ENCODE measurements around the gene UIMC1. TPM values are rescaled to one million over a fixed set of nuclear protein-coding genes. Genes with fewer than 3 reads are reported as not detected.

The UIMC1 gene
- total and polyA plus RNA-seq, 2 donors (not counting 1 experiment from before 2014, with no cell fraction given) = 49.2 to 98.1 TPM

- TF ChIP-seq CTCF (IDR thresholded peaks at IDR 0.05) = no peak
- TF ChIP-seq EZH2 (IDR thresholded peaks at IDR 0.05; ENCODE audit: borderline replicate concordance, insufficient read depth, low read depth, low read length, poor library complexity, severe bottlenecking) = no peak
- Mint-ChIP-seq H3K4me3 (no peak overlapping the region), H3K27me3 (peaks cover 23% of the 10 kb centered on the region), H3K4me1 (peaks cover 2% of the 10 kb centered on the region), H3K9me3 (ENCODE audit: insufficient read depth) (no peaks in the 10 kb centered on the region), H3K27ac (no peak overlapping the region)
- Histone ChIP-seq H3K27me3 (replicated peaks in 1 of 4; ENCODE audit: control extremely low read depth in 1 of 4, control insufficient read depth in 3 of 4, insufficient read depth in 4 of 4, low read length in 3 of 4) (peaks cover 0 to 31% (median 3%) of the 10 kb centered on the region in 4 experiments), H3K4me3 (ENCODE audit: control extremely low read depth in 1 of 5, extremely low read depth in 1 of 5, insufficient read depth in 1 of 5, low read depth in 2 of 5, low read length in 4 of 5) (no peak overlapping the region), H3K9ac (ENCODE audit: low read length) (no peak overlapping the region), H3K4me1 (ENCODE audit: control insufficient read depth in 2 of 2, insufficient read depth in 2 of 2, low read length in 2 of 2) (no peaks in the 10 kb centered on the region), H3K36me3 (replicated peaks in 1 of 2; ENCODE audit: control extremely low read depth in 1 of 2, control insufficient read depth in 1 of 2, extremely low read depth in 1 of 2, insufficient read depth in 2 of 2, low read length in 1 of 2) (no peaks in the 10 kb centered on the region), H2AFZ (ENCODE audit: insufficient read depth, low read depth, low read length, poor library complexity, severe bottlenecking) (no peak overlapping the region), H3K4me2 (replicated peaks; ENCODE audit: low read depth, low read length, poor library complexity, severe bottlenecking) (no peak overlapping the region), H4K20me1 (ENCODE audit: control insufficient read depth, insufficient read depth, low read length, poor library complexity, severe bottlenecking) (no peaks in the 10 kb centered on the region), H3K79me2 (ENCODE audit: control insufficient read depth, insufficient read depth, low read length) (no peaks in the 10 kb centered on the region), H3K9me3 (ENCODE audit: control extremely low read depth in 1 of 3, control insufficient read depth in 2 of 3, insufficient read depth in 1 of 3, low read length in 2 of 3) (peaks cover 0 to 9% (median 0%) of the 10 kb centered on the region in 3 donors), H3K27ac (ENCODE audit: low read length in 2 of 2) (no peak overlapping the region)
- CTCF ChIA-PET = no interaction called here
- POLR2A ChIA-PET = no interaction called here
- DNase-seq (no peak), ATAC-seq (ENCODE audit: low read depth) (no peak)
- WGBS (ENCODE audit: insufficient coverage) = 14% methylated on average over 27 of the region's 27 CpGs
- intact Hi-C loops (cut with micrococcal nuclease) = no loop called here
Measured at GRCh38 chr5:176875783-176876505, 130.6 kb downstream of the UIMC1 start.

GRCh38 chr5:176875014-176875550 is 131.5 kb downstream of the UIMC1 start:
- intact Hi-C loops (cut with micrococcal nuclease) = no loop called here
- peaks cover 0 to 31% (median 3%) of the 10 kb centered on the region in 4 experiments for H3K27me3 ChIP-seq (replicated peaks in 1 of 4; ENCODE audit: control extremely low read depth in 1 of 4, control insufficient read depth in 3 of 4, insufficient read depth in 4 of 4, low read length in 3 of 4)
- no peak overlapping the region for H3K4me2 ChIP-seq (replicated peaks; ENCODE audit: low read depth, low read length, poor library complexity, severe bottlenecking)
- ChIA-PET POLR2A (no interaction called here), CTCF (no interaction called here)
- DNase-seq = no peak
- no peak overlapping the region for H2AFZ ChIP-seq (ENCODE audit: insufficient read depth, low read depth, low read length, poor library complexity, severe bottlenecking)
- ATAC-seq (ENCODE audit: low read depth) = no peak
- no peak overlapping the region for H3K27ac ChIP-seq (ENCODE audit: low read length in 2 of 2)
- H3K27ac Mint-ChIP-seq = no peak overlapping the region
- H3K4me1 Mint-ChIP-seq = peaks cover 2% of the 10 kb centered on the region
- no peak overlapping the region for H3K4me3 ChIP-seq (ENCODE audit: control extremely low read depth in 1 of 5, extremely low read depth in 1 of 5, insufficient read depth in 1 of 5, low read depth in 2 of 5, low read length in 4 of 5)
- no peak overlapping the region for H3K4me3 Mint-ChIP-seq
- no peak for TF ChIP-seq EZH2 (IDR thresholded peaks at IDR 0.05; ENCODE audit: borderline replicate concordance, insufficient read depth, low read depth, low read length, poor library complexity, severe bottlenecking)
- no peak for TF ChIP-seq CTCF (IDR thresholded peaks at IDR 0.05)
- H3K36me3 ChIP-seq (replicated peaks in 1 of 2; ENCODE audit: control extremely low read depth in 1 of 2, control insufficient read depth in 1 of 2, extremely low read depth in 1 of 2, insufficient read depth in 2 of 2, low read length in 1 of 2) = no peaks in the 10 kb centered on the region
- WGBS (ENCODE audit: insufficient coverage) = 81% methylated on average over 17 of the region's 17 CpGs
- no peaks in the 10 kb centered on the region for H4K20me1 ChIP-seq (ENCODE audit: control insufficient read depth, insufficient read depth, low read length, poor library complexity, severe bottlenecking)
- peaks cover 23% of the 10 kb centered on the region for H3K27me3 Mint-ChIP-seq
- H3K9me3 Mint-ChIP-seq (ENCODE audit: insufficient read depth) = no peaks in the 10 kb centered on the region
- no peaks in the 10 kb centered on the region for H3K4me1 ChIP-seq (ENCODE audit: control insufficient read depth in 2 of 2, insufficient read depth in 2 of 2, low read length in 2 of 2)
- H3K9ac ChIP-seq (ENCODE audit: low read length) = no peak overlapping the region
- H3K79me2 ChIP-seq (ENCODE audit: control insufficient read depth, insufficient read depth, low read length) = no peaks in the 10 kb centered on the region
- peaks cover 0 to 17% (median 0%) of the 10 kb centered on the region in 3 donors for H3K9me3 ChIP-seq (ENCODE audit: control extremely low read depth in 1 of 3, control insufficient read depth in 2 of 3, insufficient read depth in 1 of 3, low read length in 2 of 3)

Data from B cell (primary cell).